Osteoblast (primary cell): Measurements from ENCODE around the gene APPBP2. TPM values are rescaled to one million over a fixed set of nuclear protein-coding genes. Genes with fewer than 3 reads are reported as not detected.

Source experiments
- DNase-seq: peaks from one replicate; pipeline ENCODE4 v3.0.0; 2011; ENCODE audit warnings: low spot score, mixed read lengths; ENCODE audit not compliant: insufficient read length; ENCODE audit errors: missing footprints
- H2AFZ ChIP-seq: 2 replicates; pipeline ENCODE4 v1.6.0; 2011; ENCODE audit warnings: mild to moderate bottlenecking, low read length
- H3K27ac ChIP-seq: 2 replicates; pipeline ENCODE4 v1.5.1; 2011; ENCODE audit warnings: mild to moderate bottlenecking, low read depth, low read length, moderate library complexity
- H3K27me3 ChIP-seq: 2 replicates; pipeline ENCODE4 v1.6.0; 2012; ENCODE audit warnings: mild to moderate bottlenecking, control low read depth, inconsistent platforms, low read length, moderate library complexity; ENCODE audit not compliant: insufficient read depth
- H3K36me3 ChIP-seq: 2 replicates; pipeline ENCODE4 v1.5.1; 2011; ENCODE audit warnings: mild to moderate bottlenecking, low read length, control low read depth, moderate library complexity; ENCODE audit not compliant: insufficient read depth
- H3K4me1 ChIP-seq: 2 replicates; pipeline ENCODE4 v1.5.1; 2011; ENCODE audit warnings: mild to moderate bottlenecking, low read length, control low read depth, moderate library complexity; ENCODE audit not compliant: insufficient read depth
- H3K4me2 ChIP-seq: 2 replicates; pipeline ENCODE4 v1.6.0; 2011; ENCODE audit warnings: mild to moderate bottlenecking, low read length; ENCODE audit not compliant: insufficient read depth
- H3K4me3 ChIP-seq: fragments of 200-600 bp; sonication (generic); 3 replicates; pipeline ENCODE4 v1.5.1; 2012; ENCODE audit warnings: mild to moderate bottlenecking, low read length, inconsistent platforms; ENCODE audit not compliant: insufficient read depth
- H3K79me2 ChIP-seq: 2 replicates; pipeline ENCODE4 v1.6.0; 2012; ENCODE audit warnings: mild to moderate bottlenecking, low read length, control low read depth, inconsistent platforms; ENCODE audit not compliant: insufficient read depth
- H3K9me3 ChIP-seq: 2 replicates; pipeline ENCODE4 v1.5.1; 2011; ENCODE audit warnings: low read depth, low read length, control low read depth
- H4K20me1 ChIP-seq: 2 replicates; pipeline ENCODE4 v1.6.0; 2012; ENCODE audit warnings: mild to moderate bottlenecking, low read length, control low read depth; ENCODE audit not compliant: insufficient read depth
- CTCF ChIP-seq: IDR thresholded peaks from 2 replicates; pipeline ENCODE4 v1.5.1; 2011; ENCODE audit warnings: mild to moderate bottlenecking, low read depth, low read length, moderate library complexity; ENCODE audit errors: extremely low read depth
- total RNA-seq: library from RNA; depleted of rRNA; stranded (reverse); fragments of >200 nt; gene quantifications from 2 replicates; pipeline ENCODE4 v1.2.3, GENCODE V29; 2012

APPBP2 gene
- total RNA-seq, 1 donor = 49.9 TPM

GRCh38 chr17:60443713-60444112 is 82.3 kb downstream of the APPBP2 start:
- Histone ChIP-seq H3K79me2 (no peaks in the 10 kb centered on the region), H3K27me3 (no peaks in the 10 kb centered on the region), H3K4me3 (no peak overlapping the region), H3K27ac (no peak overlapping the region), H4K20me1 (peaks cover 3% of the 10 kb centered on the region), H2AFZ (no peak overlapping the region), H3K36me3 (peaks cover 23% of the 10 kb centered on the region), H3K4me1 (peaks cover 19% of the 10 kb centered on the region), H3K4me2 (no peak overlapping the region), H3K9me3 (no peaks in the 10 kb centered on the region)
- no peak for TF ChIP-seq CTCF
- no peak for DNase-seq

GRCh38 chr17:60442271-60443173 is 83.5 kb downstream of the APPBP2 start:
- H3K4me1 ChIP-seq = peaks cover 23% of the 10 kb centered on the region
- H3K27me3 ChIP-seq = no peaks in the 10 kb centered on the region
- H3K4me3 ChIP-seq = no peak overlapping the region
- H4K20me1 ChIP-seq = peaks cover 3% of the 10 kb centered on the region
- no peak overlapping the region for H3K27ac ChIP-seq
- DNase-seq = peak; percentile 82
- H3K9me3 ChIP-seq = no peaks in the 10 kb centered on the region
- TF ChIP-seq CTCF = no peak
- H3K4me2 ChIP-seq = no peak overlapping the region
- no peaks in the 10 kb centered on the region for H3K79me2 ChIP-seq
- H2AFZ ChIP-seq = no peak overlapping the region
- peaks cover 20% of the 10 kb centered on the region for H3K36me3 ChIP-seq

GRCh38 chr17:60439501-60439900 is 86.5 kb downstream of the APPBP2 start:
- peak; percentile 59 for DNase-seq
- Histone ChIP-seq H3K79me2 (no peaks in the 10 kb centered on the region), H3K27ac (no peak overlapping the region), H3K27me3 (no peaks in the 10 kb centered on the region), H3K4me2 (peak overlapping the region; percentile 66), H3K9me3 (no peaks in the 10 kb centered on the region), H3K36me3 (no peaks in the 10 kb centered on the region), H4K20me1 (peaks cover 3% of the 10 kb centered on the region), H3K4me3 (peak overlapping the region; percentile 31), H2AFZ (peak overlapping the region; percentile 6), H3K4me1 (peaks cover 24% of the 10 kb centered on the region)
- no peak for TF ChIP-seq CTCF

GRCh38 chr17:60436676-60437075 is 89.4 kb downstream of the APPBP2 start:
- Histone ChIP-seq H3K4me2 (no peak overlapping the region), H3K4me1 (peaks cover 10% of the 10 kb centered on the region), H2AFZ (no peak overlapping the region), H3K27me3 (no peaks in the 10 kb centered on the region), H3K4me3 (no peak overlapping the region), H3K9me3 (no peaks in the 10 kb centered on the region), H3K36me3 (no peaks in the 10 kb centered on the region), H4K20me1 (no peaks in the 10 kb centered on the region), H3K27ac (no peak overlapping the region), H3K79me2 (no peaks in the 10 kb centered on the region)
- TF ChIP-seq CTCF = no peak
- peak; percentile 38 for DNase-seq
